Ureter (tissue), 1 donor: ENCODE measurements around the gene GHR. TPM values are rescaled to one million over a fixed set of nuclear protein-coding genes. Genes with fewer than 3 reads are reported as not detected.

Experiments
- DNase-seq: peaks from one replicate; pipeline ENCODE4 v3.0.0-alpha.2; 2020; ENCODE audit warnings: low spot score
- total RNA-seq: library from RNA; stranded (reverse); gene quantifications from one replicate; pipeline ENCODE4 v1.2.4, GENCODE V29; 2023
- donor health status: DM: yes; HTN: yes; CAD: no.

Gene GHR
- total RNA-seq, 1 donor from 2014 or later, result 3.6 TPM

GRCh38 chr5:42462083-42462482 lies 38.8 kb downstream of the GHR start:
- no peak for DNase-seq

GRCh38 chr5:42467572-42467971 lies 44.3 kb downstream of the GHR start:
- no peak for DNase-seq

- no peak for DNase-seq
These were observed 44.8 kb downstream of the GHR start for GRCh38 chr5:42467981-42468524.

- no peak for DNase-seq
These were observed 60.4 kb downstream of the GHR start for GRCh38 chr5:42483472-42484154.

GRCh38 chr5:42487077-42487476 lies 63.8 kb downstream of the GHR start:
- DNase-seq, result no peak

- DNase-seq, result no peak
These were observed 64.6 kb downstream of the GHR start for GRCh38 chr5:42487821-42488220.

GRCh38 chr5:42490831-42491230 lies 67.6 kb downstream of the GHR start:
- no peak for DNase-seq

- no peak for DNase-seq
These were observed 68.5 kb downstream of the GHR start for GRCh38 chr5:42491699-42492098.

- DNase-seq, result no peak
These were observed 69.7 kb downstream of the GHR start for GRCh38 chr5:42492974-42493373.

GRCh38 chr5:42494414-42494813 lies 71.2 kb downstream of the GHR start:
- no peak for DNase-seq

GRCh38 chr5:42495914-42496313 lies 72.7 kb downstream of the GHR start:
- no peak for DNase-seq

- DNase-seq, result no peak
These were observed 73.3 kb downstream of the GHR start for GRCh38 chr5:42496397-42497156.

- no peak for DNase-seq
These were observed 74.8 kb downstream of the GHR start for GRCh38 chr5:42498000-42498399.

- no peak for DNase-seq
These were observed 75.8 kb downstream of the GHR start for GRCh38 chr5:42499016-42499415.

GRCh38 chr5:42500003-42500599 lies 76.9 kb downstream of the GHR start:
- DNase-seq, result no peak

- DNase-seq, result no peak
These were observed 79.6 kb downstream of the GHR start for GRCh38 chr5:42502613-42503470.

- no peak for DNase-seq
These were observed 83.4 kb downstream of the GHR start for GRCh38 chr5:42506662-42507061.

GRCh38 chr5:42507451-42508097 lies 84.3 kb downstream of the GHR start:
- DNase-seq, result no peak

GRCh38 chr5:42513246-42513645 lies 90.0 kb downstream of the GHR start:
- DNase-seq, result no peak

- DNase-seq, result no peak
These were observed 91.5 kb downstream of the GHR start for GRCh38 chr5:42514754-42515153.

- no peak for DNase-seq
These were observed 92.3 kb downstream of the GHR start for GRCh38 chr5:42515504-42515903.
